Measurements from ENCODE around the gene MOSMO.
A peak's percentile ranks its signal among the peaks of the same experiment; 100 is the strongest.

The MOSMO gene

GRCh38 chr16:22091721-22092120, 83.8 kb downstream of the MOSMO start:
- peak overlapping the region; percentile 75 for H3K27ac ChIP-seq
- TF ChIP-seq ZFX (IDR thresholded peaks at IDR 0.05; ENCODE audit: borderline replicate concordance), result no peak
- TF ChIP-seq CTCF (IDR thresholded peaks at IDR 0.05), result no peak

- H3K27ac ChIP-seq, result peak within 1 kb of the TSS; percentile 75
- TF ChIP-seq ZFX (IDR thresholded peaks at IDR 0.05; ENCODE audit: borderline replicate concordance) (no peak), CTCF (IDR thresholded peaks at IDR 0.05) (no peak)
These were observed 84.4 kb downstream of the MOSMO start, which contains the start of gene VWA3A for GRCh38 chr16:22092143-22092933. Gene VWA3A, plus strand, starts transcription at chr16:22092541. Its CDS starts 97 bp downstream, at chr16:22092638.

GRCh38 chr16:22093331-22093730, 85.4 kb downstream of the MOSMO start:
- H3K27ac ChIP-seq, result no peak overlapping the region; the same call in 1 of the 2 replicates
- TF ChIP-seq ZFX (IDR thresholded peaks at IDR 0.05; ENCODE audit: borderline replicate concordance), result no peak
- TF ChIP-seq CTCF (IDR thresholded peaks at IDR 0.05), result no peak

- no peak overlapping the region for H3K27ac ChIP-seq
- TF ChIP-seq ZFX (IDR thresholded peaks at IDR 0.05; ENCODE audit: borderline replicate concordance) (no peak), CTCF (IDR thresholded peaks at IDR 0.05) (no peak)
These were observed 86.1 kb downstream of the MOSMO start for GRCh38 chr16:22093996-22094395.

- no peak for TF ChIP-seq ZFX (IDR thresholded peaks at IDR 0.05; ENCODE audit: borderline replicate concordance)
- peak; percentile 81 for TF ChIP-seq CTCF (IDR thresholded peaks at IDR 0.05)
- H3K27ac ChIP-seq, result no peak overlapping the region
These were observed 90.7 kb downstream of the MOSMO start for GRCh38 chr16:22098405-22099255.

- TF ChIP-seq ZFX (IDR thresholded peaks at IDR 0.05; ENCODE audit: borderline replicate concordance), result no peak
- peak; percentile 49 for TF ChIP-seq CTCF (IDR thresholded peaks at IDR 0.05)
- H3K27ac ChIP-seq, result no peak overlapping the region
These were observed 91.5 kb downstream of the MOSMO start for GRCh38 chr16:22099256-22099975.

Data from 22Rv1 (cell line).